GM21619 (cell line): ENCODE data around the gene STXBP2.

Source experiments
- ATAC-seq: cut with Tn5 transposase; IDR thresholded peaks from one replicate; pipeline ENCODE4 v1.9.1; 2021; ENCODE audit not compliant: unreplicated experiment

STXBP2 gene

GRCh38 chr19:7677669-7678311 is 40.9 kb downstream of the STXBP2 start:
- ATAC-seq, result no peak

- no peak for ATAC-seq
These were observed 42.3 kb downstream of the STXBP2 start for GRCh38 chr19:7678971-7679751.

- no peak for ATAC-seq
These were observed 43.1 kb downstream of the STXBP2 start for GRCh38 chr19:7679771-7680605.

GRCh38 chr19:7680606-7681339 is 43.9 kb downstream of the STXBP2 start, which contains the start of gene TRAPPC5:
TRAPPC5 (plus strand) TSS chr19:7680833; CDS start chr19:7682254, 1,421 bp downstream.
- ATAC-seq, result no peak

GRCh38 chr19:7681340-7682174 is 44.6 kb downstream of the STXBP2 start:
- no peak for ATAC-seq

- ATAC-seq, result no peak
These were observed 45.4 kb downstream of the STXBP2 start for GRCh38 chr19:7682175-7682855.

GRCh38 chr19:7685546-7686445 is 48.9 kb downstream of the STXBP2 start:
- ATAC-seq, result no peak

GRCh38 chr19:7687177-7687576 is 50.3 kb downstream of the STXBP2 start:
- ATAC-seq, result no peak

GRCh38 chr19:7689165-7689564 is 52.3 kb downstream of the STXBP2 start:
- no peak for ATAC-seq

GRCh38 chr19:7690779-7691258 is 53.9 kb downstream of the STXBP2 start:
- no peak for ATAC-seq

- no peak for ATAC-seq
These were observed 54.6 kb downstream of the STXBP2 start for GRCh38 chr19:7691497-7691896.

- ATAC-seq, result no peak
These were observed 55.6 kb downstream of the STXBP2 start for GRCh38 chr19:7692417-7693088.

GRCh38 chr19:7694499-7694898 is 57.6 kb downstream of the STXBP2 start:
- ATAC-seq, result no peak
